GM19395 (cell line): ENCODE data around the gene CDH7.

ENCODE experiments used
- ATAC-seq: cut with Tn5 transposase; IDR thresholded peaks from one replicate; pipeline ENCODE4 v1.9.1; 2021; ENCODE audit warnings: mild to moderate bottlenecking, moderate library complexity; ENCODE audit not compliant: unreplicated experiment

Gene CDH7

DNA sequence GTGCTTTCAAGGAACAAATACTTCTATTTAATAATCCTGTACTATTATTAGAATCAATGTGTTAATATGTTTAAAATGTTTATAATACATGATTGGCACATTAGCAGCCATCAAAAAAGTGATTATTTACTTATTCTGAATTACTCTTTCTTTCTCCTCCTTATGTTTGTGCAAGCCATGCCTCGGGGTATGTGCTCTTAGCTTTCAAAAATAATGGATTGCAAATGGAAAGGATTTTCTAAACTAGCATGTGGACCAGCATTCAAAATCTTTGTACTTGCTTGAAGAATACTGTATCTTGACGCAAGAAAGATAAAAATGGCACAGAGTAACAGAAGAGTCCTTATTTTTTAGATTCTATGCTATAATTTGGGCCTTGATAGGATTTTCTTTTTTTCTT is 156.5 kb downstream of the CDH7 start:
- no peak for ATAC-seq

DNA sequence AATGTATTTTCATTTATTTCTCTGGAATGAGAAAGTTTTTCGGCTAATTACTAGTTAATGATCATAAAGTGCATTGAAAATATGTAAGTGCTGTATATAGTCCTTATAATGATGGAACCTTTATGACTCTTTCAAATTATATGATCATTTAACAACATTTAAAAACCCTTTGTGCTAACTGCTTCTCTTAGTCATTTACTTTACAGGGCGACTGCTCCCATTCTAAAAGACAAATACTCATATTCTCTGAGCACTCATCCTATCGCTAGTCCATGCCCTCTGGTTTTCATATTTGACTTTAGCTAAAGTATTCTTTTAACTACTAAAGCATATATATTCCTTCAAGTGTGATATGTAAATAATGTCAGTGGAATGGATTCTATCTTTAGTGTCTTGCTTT is 168.2 kb downstream of the CDH7 start:
- ATAC-seq: no peak

DNA sequence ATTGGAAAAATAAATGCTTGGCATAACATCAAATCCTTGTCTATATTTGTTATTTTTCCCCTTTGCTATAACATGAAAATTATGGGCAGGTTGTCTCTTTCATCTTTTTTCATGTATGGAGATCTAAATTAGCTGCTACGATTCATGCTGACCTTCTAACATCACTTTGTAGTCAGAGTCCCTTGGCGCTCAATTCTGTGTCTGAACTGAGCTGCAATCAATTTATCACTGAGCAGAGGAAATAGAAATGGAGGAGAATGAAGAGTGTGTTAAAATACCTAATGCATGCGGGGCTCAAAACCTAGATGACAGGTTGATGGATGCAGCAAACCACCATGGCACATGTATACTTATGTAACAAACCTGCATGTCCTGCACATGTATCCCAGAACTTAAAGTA is 168.9 kb downstream of the CDH7 start:
- no peak for ATAC-seq

DNA sequence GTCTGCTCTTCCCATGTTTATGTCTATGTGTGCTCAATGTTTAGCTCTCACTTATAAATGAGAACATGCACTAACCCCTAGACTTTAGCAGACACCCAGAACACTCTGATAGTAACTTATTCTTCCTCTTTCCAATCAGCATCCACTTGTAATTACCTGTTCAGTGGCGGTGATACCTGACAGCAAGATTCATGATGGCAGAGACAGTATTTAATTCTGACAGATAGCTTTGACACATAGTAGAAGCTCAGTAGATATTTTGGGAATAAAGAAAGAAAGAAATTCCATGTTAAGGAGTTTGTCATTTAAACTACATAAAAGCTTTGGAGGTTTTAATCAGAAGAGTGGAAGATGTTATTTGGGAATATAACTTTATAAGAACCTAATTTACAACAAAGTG is 171.3 kb downstream of the CDH7 start:
- ATAC-seq: no peak

DNA sequence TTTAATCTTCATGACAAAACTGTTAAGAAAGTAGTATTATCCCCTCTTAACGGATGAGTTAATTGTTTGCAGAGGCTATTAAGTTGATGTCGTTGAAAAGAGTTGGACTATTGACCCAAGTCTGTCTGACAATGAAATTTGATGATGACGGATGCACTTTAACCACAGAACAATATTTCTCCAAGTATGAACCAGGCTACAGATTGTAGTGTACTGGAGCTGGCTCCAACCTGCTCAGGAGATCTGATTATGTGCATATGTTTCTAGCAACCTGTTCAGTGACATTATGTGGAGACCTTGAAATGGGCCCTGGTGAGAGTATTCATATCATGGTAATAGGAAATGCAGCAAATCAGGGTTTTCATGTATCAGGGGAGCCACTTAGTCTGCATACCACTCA is 174.1 kb downstream of the CDH7 start:
- ATAC-seq: no peak

DNA sequence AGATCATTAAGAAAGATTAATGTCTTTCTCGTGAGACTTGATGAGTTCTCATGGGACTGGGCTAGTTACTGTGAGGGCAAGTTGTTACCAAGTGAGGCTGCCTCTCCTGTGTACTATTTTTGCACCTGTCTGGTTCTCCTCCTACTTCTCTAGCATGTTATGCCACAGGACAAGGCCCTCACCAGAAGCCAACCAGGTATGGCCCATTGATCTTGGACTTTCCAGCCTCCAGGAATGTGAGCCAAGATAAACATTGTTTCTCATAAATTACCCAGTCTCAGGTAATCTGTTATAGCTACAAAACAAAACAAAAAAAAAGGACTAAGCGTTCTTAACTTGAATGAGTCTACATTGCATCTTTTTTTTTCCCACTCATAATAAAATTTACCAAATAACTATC is 184.1 kb downstream of the CDH7 start:
- no peak for ATAC-seq

DNA sequence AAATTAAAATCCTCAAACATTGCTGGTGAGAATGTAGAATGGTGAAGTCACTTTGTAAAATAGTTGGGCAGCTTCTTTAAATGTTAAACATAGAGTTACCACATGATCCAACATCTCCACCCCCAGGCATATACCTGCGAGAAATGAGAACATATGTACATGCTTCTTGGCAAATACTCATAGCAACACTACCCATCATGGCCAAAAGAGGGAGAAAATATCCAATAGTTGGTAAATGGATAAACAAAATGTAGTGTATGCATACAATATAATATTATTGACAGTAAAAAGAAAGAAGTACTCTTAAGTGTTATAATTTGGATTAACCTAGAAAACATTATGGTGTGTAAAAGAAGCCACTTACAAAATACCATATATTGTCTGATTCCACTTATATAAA is 185.9 kb downstream of the CDH7 start:
- no peak for ATAC-seq

DNA sequence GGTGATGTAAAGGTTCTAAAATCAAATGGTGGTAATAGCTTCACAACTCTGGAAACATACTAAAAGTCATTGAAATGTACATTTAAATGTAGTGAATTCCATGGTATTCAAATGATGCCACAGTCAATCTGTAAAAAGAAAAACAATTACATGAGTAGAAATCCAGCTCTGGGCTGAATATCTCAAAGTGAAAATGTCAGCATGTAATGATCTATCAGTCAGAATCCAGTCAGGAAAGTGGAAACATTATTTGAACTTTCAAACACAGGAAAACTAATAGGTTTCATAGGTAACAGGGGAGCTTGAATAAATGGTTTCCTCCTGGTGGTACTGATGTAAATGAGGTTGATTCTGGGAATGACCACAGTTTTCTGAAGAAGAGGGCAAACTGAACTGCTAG is 186.4 kb downstream of the CDH7 start:
- ATAC-seq: no peak

DNA sequence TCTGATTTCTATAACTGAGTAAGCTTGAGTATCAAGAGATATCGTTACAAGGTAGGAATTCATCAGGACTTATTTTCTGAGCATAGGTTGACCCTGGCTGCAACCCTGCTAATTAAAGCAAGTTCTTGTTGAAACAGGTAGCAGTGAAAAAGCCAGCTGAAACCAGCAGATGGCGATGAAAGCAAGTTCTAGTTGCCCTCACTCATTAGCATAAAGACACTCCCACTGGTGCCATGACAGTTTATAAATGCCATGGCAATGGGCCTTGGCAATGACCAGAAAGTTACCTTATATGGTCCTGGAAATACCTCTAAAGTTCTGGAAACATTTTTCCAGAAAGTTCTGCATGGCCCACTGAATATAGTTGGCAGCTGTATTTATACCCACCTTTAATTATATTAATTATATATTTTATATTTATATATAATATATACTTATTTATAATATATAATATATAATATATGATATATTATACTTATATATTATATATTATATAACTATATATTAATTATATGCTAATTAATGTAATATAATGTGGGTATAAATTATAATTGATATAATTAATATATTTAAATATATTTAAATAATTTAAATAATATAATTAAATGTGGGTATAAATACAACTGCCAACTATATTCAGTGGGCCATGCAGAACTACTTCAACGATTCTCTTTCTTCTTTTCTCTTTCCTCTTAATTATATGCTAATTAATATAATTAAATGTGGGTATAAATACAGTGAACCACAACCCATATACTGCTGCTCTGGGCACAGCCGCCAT is 188.0 kb downstream of the CDH7 start:
- no peak for ATAC-seq
